NCI-H146 (cell line): ENCODE results near the gene DDX41.

Source experiments
- DNase-seq: peaks from one replicate; lab custom pipeline; 2025; lab: John Stamatoyannopoulos, UW

The DDX41 gene

GRCh38 chr5:177468685-177469628 lies 47.8 kb downstream of the DDX41 start:
- peak; percentile 17 for DNase-seq

DNA sequence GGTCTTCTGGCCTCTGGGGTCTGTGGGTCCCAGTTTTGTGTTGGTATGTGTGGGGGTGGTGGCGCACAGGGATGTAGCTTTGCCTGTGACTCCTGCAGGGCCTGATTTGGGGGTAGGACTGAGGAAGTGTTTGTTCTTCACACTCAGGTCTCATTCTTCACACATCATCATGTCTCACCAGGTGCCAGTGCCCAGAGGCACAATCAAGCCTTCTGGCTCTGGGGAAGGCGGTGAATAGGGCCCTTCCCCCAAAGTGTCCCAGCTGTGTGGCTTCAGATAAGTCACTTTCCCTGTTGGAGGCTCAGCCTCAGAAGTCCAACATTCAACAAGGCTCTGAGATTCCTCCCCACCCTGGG lies 48.5 kb downstream of the DDX41 start:
- no peak for DNase-seq

DNA sequence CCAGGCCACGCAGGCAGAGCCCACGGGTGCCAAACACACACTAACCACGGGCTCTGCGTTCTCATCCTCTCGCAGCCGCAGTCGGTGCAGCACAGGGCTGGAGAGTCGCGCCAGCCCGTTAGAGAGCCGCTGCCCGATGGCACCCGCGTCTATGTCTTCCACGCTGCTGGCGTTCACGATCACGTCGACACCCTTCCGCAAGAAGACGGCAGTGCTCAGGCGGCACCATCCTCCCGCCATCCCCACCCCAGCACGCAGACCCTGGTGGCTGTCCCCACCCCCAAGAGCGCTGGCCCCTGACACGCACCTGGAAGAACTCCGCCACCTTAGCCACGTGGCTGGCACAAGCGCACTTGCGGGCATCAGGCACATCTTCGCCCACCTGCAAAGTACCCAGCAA lies 49.3 kb downstream of the DDX41 start:
- no peak for DNase-seq

GRCh38 chr5:177466861-177467260 lies 49.9 kb downstream of the DDX41 start:
- no peak for DNase-seq

DNA sequence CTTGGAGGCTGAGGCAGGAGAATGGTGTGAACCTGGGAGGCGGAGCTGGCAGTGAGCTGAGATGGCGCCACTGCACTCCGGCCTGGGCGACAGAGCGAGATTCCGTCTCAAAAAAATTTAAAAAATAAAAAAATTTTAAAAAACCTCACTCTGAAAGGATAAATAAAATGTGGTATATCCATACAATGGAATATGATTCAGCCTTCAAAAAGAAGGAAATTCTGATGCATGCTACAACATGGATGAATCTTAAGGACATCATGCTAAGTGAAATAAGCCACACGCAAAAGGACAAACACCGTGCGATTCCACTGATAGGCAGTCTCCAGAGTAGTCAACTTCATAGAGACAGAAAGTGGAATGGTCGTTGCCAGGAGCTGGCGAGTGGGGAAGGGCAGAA lies 51.7 kb downstream of the DDX41 start:
- no peak for DNase-seq

GRCh38 chr5:177462021-177462670 lies 54.6 kb downstream of the DDX41 start:
- DNase-seq, result no peak
